Activated naive CD4-positive, alpha-beta T cell treated with anti-CD3 and anti-CD28 coated beads, Interleukin-2, amount 10 ng/mL, durations not matched to agents 7 days and 5 days (primary cell): Measurements from ENCODE around the gene ATP1A1.

ENCODE experiments used
- CTCF ChIA-PET: fragments of 350-600 bp; sonication (Branson Sonifier 250); formaldehyde crosslinking; loops from one replicate; lab custom pipeline; 2021; ENCODE audit warnings: antibody characterized with exemption; lab: Charles Lee
- DNase-seq: peaks from one replicate; pipeline ENCODE4 v3.0.0-alpha.2; 2020
- H3K27ac Mint-ChIP-seq: one replicate; pipeline ENCODE4 v1.8.0; 2021; ENCODE audit warnings: mild to moderate bottlenecking, moderate library complexity, mixed read lengths
- H3K27me3 Mint-ChIP-seq: one replicate; pipeline ENCODE4 v1.8.0; 2021; ENCODE audit warnings: mild to moderate bottlenecking, mixed read lengths
- H3K36me3 Mint-ChIP-seq: one replicate; pipeline ENCODE4 v1.8.0; 2021; ENCODE audit warnings: mixed read lengths
- H3K4me1 Mint-ChIP-seq: one replicate; pipeline ENCODE4 v1.8.0; 2021; ENCODE audit warnings: mixed read lengths
- H3K4me3 Mint-ChIP-seq: one replicate; pipeline ENCODE4 v1.8.0; 2021; ENCODE audit warnings: mild to moderate bottlenecking, moderate library complexity, mixed read lengths
- H3K9me3 Mint-ChIP-seq: one replicate; pipeline ENCODE4 v1.8.0; 2021; ENCODE audit warnings: mixed read lengths

Gene ATP1A1

DNA sequence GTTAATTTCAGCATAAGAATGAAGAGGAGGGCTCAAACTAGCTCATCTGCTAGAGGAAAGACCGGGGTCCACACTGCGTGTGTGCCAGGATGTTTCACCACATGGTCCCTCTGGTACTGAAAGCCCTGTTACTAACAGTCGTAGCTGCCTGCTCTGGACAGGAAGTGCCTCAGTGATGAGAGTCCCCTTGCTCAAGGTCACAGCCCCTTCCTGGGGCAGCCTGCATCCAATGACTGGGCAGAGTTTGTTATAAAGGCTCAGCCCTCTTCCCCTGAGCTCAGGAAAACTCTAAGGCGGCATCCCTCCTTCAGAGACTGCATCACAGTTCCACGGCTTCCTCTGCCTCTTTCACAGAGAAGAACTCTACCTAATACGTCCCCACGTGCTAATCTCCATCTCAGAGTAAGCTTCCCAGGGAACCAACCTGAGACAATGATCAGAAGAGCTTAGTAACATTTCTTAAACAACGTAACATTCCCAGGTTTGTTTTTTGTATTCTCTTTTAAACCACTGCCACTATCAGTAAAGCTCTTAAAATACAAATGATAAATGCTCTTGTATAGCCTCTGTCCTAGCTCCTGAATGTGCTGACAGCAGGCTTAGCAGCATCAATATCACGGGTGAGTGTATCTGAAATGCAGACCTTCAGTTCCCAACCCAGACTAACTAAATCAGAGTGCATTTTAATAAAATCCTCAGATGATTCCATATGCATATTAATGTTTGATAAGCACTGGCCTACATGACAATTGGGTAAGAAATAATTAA lies 38.0 kb upstream of the ATP1A1 start:
- DNase-seq = no peak
- H3K9me3 Mint-ChIP-seq = peaks cover 3% of the 10 kb centered on the region
- CTCF ChIA-PET = interaction anchor here (0.6 to 0.9 kb wide), 3 partner anchors 9 to 186 kb away, joined by 3 read pairs; no protein-coding TSS in a partner anchor
- no peak overlapping the region for H3K27ac Mint-ChIP-seq
- peaks cover 13% of the 10 kb centered on the region for H3K27me3 Mint-ChIP-seq
- H3K4me1 Mint-ChIP-seq = peaks cover 28% of the 10 kb centered on the region
- no peak overlapping the region for H3K4me3 Mint-ChIP-seq
- peaks cover 4% of the 10 kb centered on the region for H3K36me3 Mint-ChIP-seq

DNA sequence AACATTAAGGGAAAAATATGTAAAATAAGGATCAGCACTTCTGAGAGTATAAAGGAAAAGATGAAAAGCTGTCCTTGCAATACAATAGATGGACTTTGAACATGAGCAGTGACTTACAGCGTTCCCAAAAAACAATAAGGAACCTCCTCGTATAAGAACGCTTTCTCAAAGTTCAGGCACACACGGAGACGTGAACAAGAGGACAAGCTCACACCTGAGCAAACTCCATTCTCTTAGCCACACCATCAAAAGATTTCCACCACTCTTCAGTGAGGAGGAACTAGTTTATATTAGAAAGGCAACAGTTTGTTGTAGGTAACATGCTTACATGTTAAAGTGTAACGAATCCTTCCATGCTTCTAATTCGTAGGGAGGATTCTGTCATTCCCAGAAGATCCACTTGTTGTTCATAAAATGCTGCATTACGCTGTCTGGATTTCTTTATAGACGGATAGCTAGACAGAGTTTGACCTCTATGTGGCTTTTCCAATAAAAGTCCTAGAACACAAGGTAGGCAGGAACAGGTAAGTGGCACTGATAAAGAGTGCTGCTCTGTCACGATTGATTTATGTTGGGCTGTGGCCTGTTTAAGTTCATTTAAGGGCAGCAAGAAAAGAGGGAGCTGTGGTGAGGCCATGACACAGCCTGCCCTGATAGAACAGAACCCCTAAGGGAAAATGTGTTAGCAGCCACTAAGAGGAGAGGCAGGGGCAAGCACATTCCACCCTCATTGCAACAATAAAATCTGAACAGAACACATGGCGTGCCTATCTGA lies 37.0 kb upstream of the ATP1A1 start:
- DNase-seq = no peak
- Mint-ChIP-seq H3K36me3 (peaks cover 2% of the 10 kb centered on the region), H3K27me3 (peaks cover 13% of the 10 kb centered on the region), H3K4me3 (no peak overlapping the region), H3K9me3 (peaks cover 3% of the 10 kb centered on the region), H3K4me1 (peaks cover 25% of the 10 kb centered on the region), H3K27ac (no peak overlapping the region)
- CTCF ChIA-PET = no interaction called here

DNA sequence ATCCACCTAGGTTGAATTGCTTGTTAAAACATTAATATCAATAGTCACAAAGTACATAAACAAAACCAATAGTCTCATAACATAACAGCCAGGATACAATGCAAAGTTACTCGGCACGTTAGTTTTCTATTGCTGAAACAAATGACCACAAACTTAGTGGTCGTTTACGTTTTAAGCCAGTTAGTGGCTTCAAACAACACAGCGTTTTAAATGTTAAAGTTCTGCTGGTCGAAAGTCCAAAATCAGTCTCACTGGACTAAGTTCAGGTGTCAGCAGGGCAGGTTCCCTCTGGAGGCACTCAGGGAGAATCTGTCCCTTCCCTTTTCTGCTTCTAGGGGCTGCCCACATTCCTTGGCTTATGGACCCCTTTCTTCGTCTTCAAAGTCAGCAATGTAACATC lies 35.6 kb upstream of the ATP1A1 start:
- Mint-ChIP-seq H3K27me3 (peaks cover 13% of the 10 kb centered on the region), H3K36me3 (peaks cover 2% of the 10 kb centered on the region), H3K4me3 (no peak overlapping the region), H3K4me1 (peaks cover 25% of the 10 kb centered on the region), H3K27ac (no peak overlapping the region), H3K9me3 (peaks cover 3% of the 10 kb centered on the region)
- CTCF ChIA-PET = no interaction called here
- no peak for DNase-seq

GRCh38 chr1:116338400-116338799 lies 34.6 kb upstream of the ATP1A1 start:
- CTCF ChIA-PET = no interaction called here
- H3K27me3 Mint-ChIP-seq = peaks cover 13% of the 10 kb centered on the region
- peaks cover 1% of the 10 kb centered on the region for H3K9me3 Mint-ChIP-seq
- peaks cover 2% of the 10 kb centered on the region for H3K36me3 Mint-ChIP-seq
- no peak for DNase-seq
- H3K4me3 Mint-ChIP-seq = no peak overlapping the region
- no peak overlapping the region for H3K27ac Mint-ChIP-seq
- peaks cover 22% of the 10 kb centered on the region for H3K4me1 Mint-ChIP-seq

GRCh38 chr1:116340506-116341231 lies 32.4 kb upstream of the ATP1A1 start:
- DNase-seq = no peak
- CTCF ChIA-PET = no interaction called here
- no peaks in the 10 kb centered on the region for H3K9me3 Mint-ChIP-seq
- peaks cover 3% of the 10 kb centered on the region for H3K36me3 Mint-ChIP-seq
- H3K4me1 Mint-ChIP-seq = peaks cover 12% of the 10 kb centered on the region
- H3K27me3 Mint-ChIP-seq = peaks cover 13% of the 10 kb centered on the region
- H3K4me3 Mint-ChIP-seq = no peak overlapping the region
- no peak overlapping the region for H3K27ac Mint-ChIP-seq

DNA sequence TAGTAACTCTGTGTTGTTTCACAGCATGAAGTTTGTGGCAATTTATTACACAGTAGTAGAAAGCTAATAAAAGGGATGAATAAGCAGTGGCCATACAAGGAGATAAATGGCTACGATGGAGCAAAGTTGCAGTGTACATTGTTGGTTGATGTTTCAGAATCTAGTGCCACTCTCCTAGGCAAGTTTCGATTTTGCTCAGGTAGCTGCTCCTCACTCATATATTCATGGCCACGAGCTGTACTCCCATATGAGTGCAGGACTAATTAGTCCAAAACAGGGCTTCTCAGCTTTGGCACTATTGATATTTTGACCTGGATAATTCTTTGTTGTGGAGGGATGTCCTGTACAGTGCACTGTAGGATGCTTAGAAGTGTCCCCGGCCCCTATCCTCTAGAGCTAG lies 30.0 kb upstream of the ATP1A1 start:
- Mint-ChIP-seq H3K27ac (no peak overlapping the region), H3K4me3 (no peak overlapping the region), H3K4me1 (peaks cover 29% of the 10 kb centered on the region), H3K9me3 (no peaks in the 10 kb centered on the region), H3K27me3 (peaks cover 3% of the 10 kb centered on the region), H3K36me3 (peaks cover 3% of the 10 kb centered on the region)
- CTCF ChIA-PET = interaction anchor here (1.7 to 1.8 kb wide), 2 partner anchors 10 to 204 kb away, joined by 3 to 4 read pairs; no protein-coding TSS in a partner anchor
- no peak for DNase-seq

DNA sequence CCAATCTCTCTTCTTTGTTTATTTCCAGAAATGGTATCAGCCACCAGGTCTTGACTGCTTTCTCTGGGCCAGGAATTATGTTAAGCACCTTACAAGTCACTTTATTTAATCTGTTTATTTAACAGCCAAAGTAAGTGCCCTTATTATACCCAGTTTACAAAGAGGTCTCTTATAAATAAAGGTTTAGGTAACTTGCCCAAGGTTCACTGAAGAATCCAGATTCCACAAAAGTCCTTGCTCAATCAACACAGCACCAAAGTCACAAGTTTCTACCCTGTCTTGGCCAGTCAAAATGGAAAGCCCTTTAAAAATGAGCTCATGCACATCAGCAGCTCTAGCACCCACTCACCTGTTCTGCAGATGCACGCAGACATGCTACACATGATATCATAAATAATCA lies 28.0 kb upstream of the ATP1A1 start:
- CTCF ChIA-PET = no interaction called here
- H3K4me1 Mint-ChIP-seq = peaks cover 36% of the 10 kb centered on the region
- no peak for DNase-seq
- H3K9me3 Mint-ChIP-seq = peaks cover 7% of the 10 kb centered on the region
- H3K27ac Mint-ChIP-seq = no peak overlapping the region
- peaks cover 11% of the 10 kb centered on the region for H3K36me3 Mint-ChIP-seq
- peaks cover 8% of the 10 kb centered on the region for H3K27me3 Mint-ChIP-seq
- no peak overlapping the region for H3K4me3 Mint-ChIP-seq

DNA sequence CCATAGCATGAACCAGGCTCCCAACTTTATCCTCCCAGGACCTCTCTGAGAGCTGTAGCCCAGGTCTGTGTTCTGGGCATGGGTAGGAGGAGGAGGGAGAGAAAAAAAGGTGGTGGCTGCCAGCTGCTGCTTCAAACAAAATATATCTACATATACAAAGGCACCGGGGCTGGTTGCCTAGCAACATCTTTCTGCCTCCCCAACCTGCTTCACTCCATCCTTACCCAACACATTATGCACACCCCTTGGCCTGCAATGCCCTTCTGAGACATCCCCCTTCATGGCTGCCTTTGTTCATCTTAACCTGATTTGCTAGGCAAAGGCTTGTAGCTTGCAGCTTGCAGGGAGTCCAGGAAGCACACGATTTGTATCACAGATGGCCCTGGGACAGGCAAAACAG lies 27.2 kb upstream of the ATP1A1 start:
- H3K9me3 Mint-ChIP-seq = peaks cover 7% of the 10 kb centered on the region

GRCh38 chr1:116346943-116347673 lies 25.9 kb upstream of the ATP1A1 start:
- no peak for DNase-seq
- Mint-ChIP-seq H3K27me3 (peaks cover 8% of the 10 kb centered on the region), H3K36me3 (peaks cover 15% of the 10 kb centered on the region), H3K4me3 (no peak overlapping the region), H3K27ac (peak overlapping the region; percentile 74), H3K4me1 (peaks cover 40% of the 10 kb centered on the region), H3K9me3 (peaks cover 7% of the 10 kb centered on the region)
- CTCF ChIA-PET = no interaction called here

More for the DNA sequence above, 27.2 kb upstream of the ATP1A1 start:
- H3K4me3 Mint-ChIP-seq = no peak overlapping the region
- H3K27me3 Mint-ChIP-seq = peaks cover 8% of the 10 kb centered on the region
- CTCF ChIA-PET = no interaction called here
- peaks cover 11% of the 10 kb centered on the region for H3K36me3 Mint-ChIP-seq
- DNase-seq = peak; percentile 68
- H3K4me1 Mint-ChIP-seq = peaks cover 36% of the 10 kb centered on the region
- peak overlapping the region; percentile 51 for H3K27ac Mint-ChIP-seq

GRCh38 chr1:116347696-116348095 lies 25.3 kb upstream of the ATP1A1 start:
- DNase-seq = no peak
- H3K27ac Mint-ChIP-seq = peak overlapping the region; percentile 10
- peaks cover 7% of the 10 kb centered on the region for H3K9me3 Mint-ChIP-seq
- H3K27me3 Mint-ChIP-seq = peaks cover 8% of the 10 kb centered on the region
- H3K4me3 Mint-ChIP-seq = no peak overlapping the region
- peaks cover 45% of the 10 kb centered on the region for H3K4me1 Mint-ChIP-seq
- CTCF ChIA-PET = no interaction called here
- H3K36me3 Mint-ChIP-seq = peaks cover 15% of the 10 kb centered on the region

DNA sequence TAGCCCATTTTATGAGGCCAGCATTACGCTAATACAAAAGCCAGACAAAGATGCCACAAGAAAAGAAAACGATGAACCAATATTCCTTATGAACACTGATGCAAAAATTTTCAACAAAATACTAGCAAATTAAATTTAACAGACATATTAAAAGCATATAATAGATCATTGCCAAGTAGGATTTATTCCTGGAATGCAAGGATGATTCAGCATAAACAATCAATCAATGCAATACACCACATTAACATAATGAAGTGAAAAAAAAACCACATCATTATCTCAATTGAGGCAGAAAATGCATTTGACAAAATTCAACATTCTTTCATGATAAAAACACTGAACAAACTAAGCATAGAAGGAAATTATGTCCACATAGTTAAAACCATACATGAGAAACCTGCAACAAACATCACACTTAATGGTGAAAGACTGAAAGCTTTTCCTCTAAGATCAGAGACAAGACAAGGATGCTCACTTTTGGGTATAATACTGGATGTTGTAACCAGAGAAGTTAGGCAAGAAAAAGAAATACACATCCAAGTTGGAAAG lies 22.9 kb upstream of the ATP1A1 start:
- CTCF ChIA-PET = no interaction called here
- Mint-ChIP-seq H3K27ac (no peak overlapping the region), H3K4me1 (peaks cover 46% of the 10 kb centered on the region), H3K36me3 (peaks cover 12% of the 10 kb centered on the region), H3K27me3 (peaks cover 4% of the 10 kb centered on the region), H3K4me3 (no peak overlapping the region), H3K9me3 (peaks cover 7% of the 10 kb centered on the region)
- DNase-seq = no peak

DNA sequence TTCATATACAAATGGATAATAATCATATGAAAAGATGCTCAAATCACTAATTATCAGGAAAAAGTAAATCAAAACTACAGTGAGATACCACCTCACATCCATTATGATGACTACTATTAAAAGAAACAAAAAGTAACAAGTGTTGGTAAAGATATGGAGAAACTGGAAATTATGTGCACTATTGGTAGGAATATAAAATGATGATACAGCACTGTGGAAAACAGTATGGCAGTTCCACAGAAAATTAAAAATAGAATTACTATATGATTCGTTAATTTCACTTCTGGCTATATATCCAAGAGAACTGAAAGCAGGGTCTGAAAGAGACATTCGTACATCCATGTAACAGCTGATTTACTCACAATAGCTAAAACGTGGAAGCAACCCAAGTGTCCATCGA lies 21.1 kb upstream of the ATP1A1 start:
- no peak overlapping the region for H3K27ac Mint-ChIP-seq
- H3K4me1 Mint-ChIP-seq = peaks cover 36% of the 10 kb centered on the region
- DNase-seq = no peak
- H3K36me3 Mint-ChIP-seq = peaks cover 12% of the 10 kb centered on the region
- peaks cover 4% of the 10 kb centered on the region for H3K27me3 Mint-ChIP-seq
- no peak overlapping the region for H3K4me3 Mint-ChIP-seq
- CTCF ChIA-PET = interaction anchor here (1.4 kb wide), 1 partner anchor 8 kb away, joined by 3 read pairs; no protein-coding TSS in a partner anchor
- H3K9me3 Mint-ChIP-seq = peaks cover 7% of the 10 kb centered on the region

DNA sequence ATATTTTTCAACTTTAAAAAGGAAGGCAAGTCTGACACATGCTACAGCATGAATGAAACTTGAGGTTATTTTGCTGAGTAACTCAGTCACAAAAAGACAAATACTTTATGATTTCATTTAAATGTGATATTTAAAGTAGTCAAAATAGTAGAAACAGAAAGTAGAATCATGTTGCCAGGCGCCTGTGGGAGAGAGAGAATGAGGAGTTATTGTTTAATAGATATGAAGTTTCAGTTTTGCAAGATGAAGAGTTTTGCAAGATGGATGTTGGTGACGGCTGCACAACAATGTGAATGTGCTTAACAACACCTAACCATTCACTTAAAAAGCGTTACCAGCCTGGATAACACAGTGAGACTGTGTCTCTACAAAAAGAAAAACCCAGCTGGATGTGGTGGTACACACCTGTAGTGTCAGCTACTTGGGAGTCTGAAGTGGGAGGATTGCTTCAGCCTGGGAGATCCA lies 20.7 kb upstream of the ATP1A1 start:
- peak overlapping the region; percentile 53 for H3K27ac Mint-ChIP-seq
- H3K36me3 Mint-ChIP-seq = peaks cover 12% of the 10 kb centered on the region
- CTCF ChIA-PET = interaction anchor here (1.4 kb wide), 1 partner anchor 9 kb away, joined by 3 read pairs; no protein-coding TSS in a partner anchor
- H3K4me3 Mint-ChIP-seq = no peak overlapping the region
- H3K9me3 Mint-ChIP-seq = peaks cover 7% of the 10 kb centered on the region
- DNase-seq = peak; percentile 47
- H3K27me3 Mint-ChIP-seq = peaks cover 4% of the 10 kb centered on the region
- peaks cover 34% of the 10 kb centered on the region for H3K4me1 Mint-ChIP-seq
